Activated CD4-positive, alpha-beta T cell treated with anti-CD3 and anti-CD28 coated beads, Interleukin-2, amount 50 U/mL, for 16 hours (primary cell): Measurements from ENCODE around the gene PLS3.
"Not testable (repeated sequence)": the region's sequence is repeated elsewhere in the genome, so short reads cannot be mapped to it uniquely, and the experiment has no call there.

ENCODE experiments used
- DNase-seq: peaks from one replicate; pipeline ENCODE4 v3.0.0-alpha.2; 2020

PLS3 gene

DNA sequence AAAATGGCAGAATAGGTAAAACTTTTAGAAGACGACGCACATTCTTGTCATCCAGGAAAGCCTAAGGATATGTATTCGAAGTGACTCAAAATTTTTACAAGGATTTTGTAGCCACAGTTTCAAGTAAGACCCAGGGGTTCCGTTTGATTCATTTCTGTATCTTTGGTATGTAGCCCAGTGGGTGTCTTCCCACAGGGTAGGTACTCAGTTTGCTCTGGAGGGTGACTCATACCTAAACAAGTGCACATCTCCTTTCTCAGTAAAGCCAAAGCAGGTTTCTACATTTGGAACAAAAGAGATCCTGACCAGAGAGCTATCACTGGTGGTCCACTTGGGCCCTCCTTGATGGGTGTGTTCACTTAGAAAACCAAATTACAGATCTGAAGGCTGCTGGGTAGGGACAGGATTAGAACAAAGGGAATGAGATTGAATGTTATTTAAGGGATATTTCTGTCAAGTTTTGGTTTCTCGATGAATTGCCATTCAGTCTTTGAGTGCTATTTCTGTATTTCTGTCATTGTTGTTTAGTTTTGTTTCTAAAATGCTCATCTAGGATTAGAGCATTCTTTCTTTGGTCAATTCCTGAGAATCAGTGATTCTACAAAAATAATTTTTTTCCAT, 56.1 kb downstream of the PLS3 start:
- peak; percentile 82 for DNase-seq

DNA sequence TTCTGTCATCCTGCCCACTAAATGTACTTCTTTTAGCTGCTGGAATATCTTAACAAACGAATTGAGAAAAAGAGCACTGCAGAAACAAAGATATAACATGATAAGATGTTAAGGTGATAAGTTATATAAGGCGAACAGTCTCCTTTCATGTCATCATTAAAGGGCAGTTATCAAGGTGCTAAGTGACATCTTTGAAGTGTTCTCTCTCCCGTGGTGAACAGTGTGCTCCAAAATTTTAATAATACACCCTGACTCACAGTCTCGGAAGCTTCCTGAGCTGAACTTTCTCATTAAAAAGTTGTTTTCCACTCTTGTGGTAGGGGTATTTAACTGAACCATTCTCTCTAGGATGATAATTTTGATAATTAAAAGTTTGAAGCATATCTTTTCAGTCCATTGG, 61.6 kb downstream of the PLS3 start:
- DNase-seq, result no peak

DNA sequence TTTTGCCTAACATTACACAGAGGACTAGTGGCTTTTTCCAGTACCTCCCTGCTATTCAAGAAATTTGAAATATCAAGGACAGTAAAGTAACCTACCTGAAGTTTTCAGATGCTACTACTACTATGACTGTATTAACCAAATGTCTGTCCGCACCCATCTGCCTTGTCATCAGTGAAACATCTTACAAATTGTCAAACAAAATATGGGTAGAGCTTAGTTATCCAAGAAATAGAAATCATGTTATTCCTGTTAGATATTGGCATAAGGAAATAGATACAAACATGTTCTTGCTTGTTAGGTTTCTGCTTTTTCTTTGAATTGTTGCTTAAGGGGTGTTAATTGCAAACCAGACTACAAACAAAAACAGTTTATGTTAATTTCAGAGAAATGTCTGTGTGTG, 63.9 kb downstream of the PLS3 start:
- DNase-seq, result no peak

DNA sequence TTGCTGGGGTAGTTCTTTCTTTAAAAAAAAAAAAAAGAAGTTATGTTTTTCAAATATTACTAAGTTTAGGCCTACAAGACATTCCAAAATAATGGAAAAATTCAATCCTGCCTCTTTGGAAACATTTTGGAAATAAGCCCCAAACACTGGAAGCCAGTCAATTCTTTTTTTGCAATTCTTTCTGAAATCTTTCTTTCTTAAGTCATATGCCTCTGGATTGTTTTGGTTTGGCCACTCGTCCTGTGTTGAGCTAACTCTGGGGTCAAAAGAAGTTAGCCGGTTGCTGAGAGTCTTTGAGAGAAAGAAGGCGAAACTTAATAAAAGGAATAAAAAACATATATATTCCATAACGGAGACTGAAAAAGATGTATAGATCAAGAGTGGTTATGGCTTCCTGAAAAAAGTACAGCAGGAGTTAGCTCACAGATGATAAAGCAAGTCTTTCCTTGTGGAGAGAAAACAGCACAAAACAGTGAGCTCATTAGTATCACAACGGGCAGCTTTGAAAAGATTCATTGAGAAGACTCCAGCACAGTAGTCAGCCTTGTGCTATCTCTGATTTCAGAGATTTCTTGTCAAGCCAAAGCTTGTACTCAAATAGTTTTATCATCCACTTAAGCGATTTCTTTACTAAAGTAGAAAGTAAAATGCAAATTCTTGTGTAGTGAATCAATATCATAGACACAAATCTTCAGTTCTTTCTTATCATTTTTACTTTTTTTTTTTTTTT, 64.8 kb downstream of the PLS3 start:
- no peak for DNase-seq

DNA sequence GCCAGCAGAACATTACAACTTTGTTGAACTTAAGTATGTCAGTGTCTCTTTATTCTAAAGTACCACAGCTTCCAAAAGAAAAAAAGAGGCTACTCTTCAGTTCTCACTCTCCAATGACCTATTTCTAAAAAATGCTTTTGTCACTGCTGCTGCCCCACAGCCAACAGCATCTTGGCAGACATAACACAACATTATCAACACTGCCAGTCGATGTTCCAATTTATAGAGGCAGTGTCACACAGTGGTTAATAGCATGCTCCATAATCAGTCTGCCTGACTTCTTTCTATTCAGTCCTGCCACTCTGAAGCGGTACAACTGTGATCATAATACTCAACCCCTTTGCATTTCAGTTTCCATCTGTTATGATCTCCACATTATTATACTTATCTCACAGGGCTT, 69.2 kb downstream of the PLS3 start:
- DNase-seq, result no peak

DNA sequence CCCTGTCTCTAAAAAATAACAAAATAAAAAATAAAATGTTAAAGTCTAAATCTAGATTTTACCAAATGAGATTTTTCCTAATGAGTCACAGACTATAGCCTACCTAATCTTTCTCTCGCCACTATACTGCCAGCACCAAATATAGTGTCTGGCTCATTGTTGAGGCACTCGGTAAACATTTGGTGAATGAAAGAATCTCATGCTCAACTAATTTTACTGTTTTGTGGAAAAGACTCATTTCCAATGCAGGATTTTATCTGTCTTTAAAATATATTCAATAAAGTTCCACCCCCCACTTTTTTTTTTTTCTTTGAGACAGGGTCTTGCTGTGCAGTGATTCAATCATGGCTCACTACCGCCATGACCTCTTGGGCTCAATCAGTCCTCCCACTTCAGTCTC, 71.5 kb downstream of the PLS3 start:
- no peak for DNase-seq

DNA sequence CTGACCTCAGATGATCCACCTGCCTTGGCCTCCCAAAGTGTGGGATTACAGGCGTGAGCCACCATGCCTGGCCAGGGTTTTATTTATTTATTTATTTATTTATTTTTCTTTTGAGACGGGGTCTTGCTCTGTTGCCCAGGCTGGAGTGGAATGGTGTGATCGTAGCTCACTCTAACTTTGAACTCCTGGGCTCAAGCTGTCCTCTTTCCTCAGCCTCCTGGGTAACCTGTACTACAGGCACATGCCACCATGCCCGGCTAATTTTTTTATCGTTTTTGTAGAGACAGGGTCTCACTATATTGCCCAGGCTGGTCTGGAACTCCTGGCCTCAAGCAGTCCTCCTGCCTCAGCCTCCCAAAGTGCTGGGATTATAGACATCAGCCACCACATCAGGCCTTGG, 72.4 kb downstream of the PLS3 start:
- not testable (repeated sequence) for DNase-seq

DNA sequence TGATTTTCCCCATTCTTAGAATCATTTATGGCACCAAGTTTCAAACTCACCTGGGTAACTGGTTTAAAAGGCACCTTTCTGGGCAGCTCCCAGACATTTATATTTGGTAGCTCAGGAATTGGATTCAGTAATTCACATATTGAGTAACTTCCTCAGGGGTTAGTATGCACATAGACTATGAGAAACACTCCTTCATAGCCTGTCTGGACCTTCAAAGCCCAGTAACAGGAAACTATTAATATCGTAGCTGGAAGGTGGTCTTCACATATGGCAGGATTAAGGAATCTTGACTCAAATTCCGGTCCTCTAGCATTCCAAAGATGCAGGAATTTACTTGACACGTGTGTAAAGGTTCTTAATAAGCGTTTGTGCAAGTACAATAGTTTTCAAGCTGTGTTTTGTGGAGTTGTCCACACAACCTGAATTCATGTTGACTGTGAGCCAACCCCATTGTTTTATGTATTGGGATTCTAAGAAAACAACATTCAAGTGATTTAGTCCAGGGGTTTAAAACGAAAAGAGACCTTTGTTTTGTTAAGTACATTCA, 78.4 kb downstream of the PLS3 start:
- no peak for DNase-seq

DNA sequence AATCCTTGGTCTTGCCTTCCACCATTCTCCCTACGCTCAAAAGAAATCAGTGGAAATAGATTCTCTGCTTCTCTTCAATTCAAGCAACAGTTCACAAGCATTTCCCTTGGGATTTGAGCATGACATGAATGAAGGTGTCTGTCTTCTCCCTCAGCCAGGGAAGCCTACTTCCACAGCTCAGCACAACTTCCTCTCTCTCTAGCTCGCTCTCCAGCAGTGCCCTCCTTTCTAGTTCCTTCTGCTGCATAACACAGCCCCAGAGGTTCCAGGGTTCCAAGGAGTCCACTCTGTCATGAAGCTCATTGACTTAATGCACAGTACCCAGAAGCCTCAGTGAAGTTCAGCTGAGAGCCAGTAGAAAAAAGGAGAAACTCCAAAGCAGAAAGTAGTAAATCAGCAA, 81.3 kb downstream of the PLS3 start:
- DNase-seq, result no peak

DNA sequence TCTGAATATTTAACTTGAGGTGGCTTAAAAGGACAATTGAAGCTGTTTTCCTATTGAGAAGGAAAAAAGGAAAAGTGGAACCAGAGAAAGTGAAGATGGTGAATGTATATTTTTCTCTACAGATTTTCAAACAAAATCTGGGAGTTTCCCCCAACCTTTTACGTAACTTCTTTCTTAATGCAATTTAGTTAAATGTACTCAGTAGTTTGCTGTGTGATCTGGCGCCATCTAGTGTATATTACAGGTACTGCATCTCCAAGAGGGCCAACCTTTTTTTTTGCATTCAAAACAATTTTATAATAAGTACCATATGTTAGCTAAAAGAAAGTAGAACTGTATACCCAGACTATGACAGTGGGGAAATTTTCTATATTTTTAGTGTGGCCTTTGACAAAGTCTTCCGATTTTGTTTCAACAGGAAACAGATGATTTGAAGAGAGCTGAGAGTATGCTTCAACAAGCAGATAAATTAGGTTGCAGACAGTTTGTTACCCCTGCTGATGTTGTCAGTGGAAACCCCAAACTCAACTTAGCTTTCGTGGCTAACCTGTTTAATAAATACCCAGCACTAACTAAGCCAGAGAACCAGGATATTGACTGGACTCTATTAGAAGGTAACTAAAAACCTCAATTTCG, 82.0 kb downstream of the PLS3 start:
- peak; percentile 47 for DNase-seq

DNA sequence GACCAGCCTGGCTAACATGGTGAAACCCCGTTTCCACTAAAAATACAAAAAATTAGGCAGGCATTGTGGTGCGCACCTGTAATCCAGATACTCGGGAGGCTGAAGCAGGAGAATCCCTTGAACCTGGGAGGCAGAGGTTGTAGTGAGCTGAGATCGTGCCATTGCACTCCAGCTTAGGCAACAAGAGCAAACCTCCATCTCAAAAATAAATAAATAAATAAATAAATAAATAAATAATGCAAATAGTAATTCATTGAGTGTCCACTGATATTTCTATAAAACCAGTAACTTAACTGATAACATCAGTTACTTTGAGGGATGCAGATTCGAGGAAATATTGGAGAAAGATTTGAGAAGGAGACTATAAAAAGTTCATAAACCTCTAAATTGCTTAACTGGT, 83.4 kb downstream of the PLS3 start:
- DNase-seq, result not testable (repeated sequence)

DNA sequence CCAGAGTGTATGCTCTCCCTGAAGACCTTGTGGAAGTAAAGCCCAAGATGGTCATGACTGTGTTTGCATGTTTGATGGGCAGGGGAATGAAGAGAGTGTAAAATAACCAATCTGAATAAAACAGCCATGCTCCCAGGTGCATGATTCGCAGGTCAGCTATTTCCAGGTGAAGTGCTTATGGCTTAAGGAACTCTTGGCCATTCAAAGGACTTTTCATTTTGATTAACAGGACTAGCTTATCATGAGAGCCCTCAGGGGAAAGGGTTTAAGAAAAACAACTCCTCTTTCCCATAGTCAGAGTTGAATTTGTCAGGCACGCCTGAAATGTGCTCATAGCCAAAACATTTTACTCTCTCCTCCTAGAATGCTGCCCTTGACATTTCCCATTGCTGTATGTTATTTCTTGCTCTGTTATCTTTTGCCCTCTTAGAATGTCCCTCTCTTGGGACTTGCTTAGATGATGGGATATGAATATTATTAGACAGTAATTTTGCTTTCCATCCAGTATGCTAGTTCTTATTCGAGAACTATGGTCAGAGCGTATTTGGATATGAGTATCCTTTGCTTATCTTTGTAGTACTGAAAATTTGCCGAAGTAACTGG, 88.6 kb downstream of the PLS3 start:
- DNase-seq, result no peak

DNA sequence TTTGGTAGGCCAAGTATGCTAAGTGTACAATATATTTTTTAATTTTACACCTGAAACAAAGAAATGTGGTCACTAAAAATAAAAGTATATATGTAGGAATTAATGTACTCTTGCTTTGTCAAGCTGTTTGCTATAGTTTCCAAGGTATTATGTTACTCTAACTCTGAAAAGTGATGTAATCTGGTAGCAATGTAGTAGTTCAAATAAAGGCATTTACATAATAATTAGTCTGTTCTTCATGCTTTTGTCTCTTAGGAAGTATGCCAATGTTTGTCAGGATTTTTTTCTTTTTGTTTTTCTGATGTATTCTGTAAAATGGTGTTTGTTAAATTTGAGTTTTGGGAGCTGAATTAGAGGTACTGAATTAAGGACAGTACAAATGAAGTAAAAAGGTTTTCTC, 89.5 kb downstream of the PLS3 start:
- DNase-seq, result no peak

DNA sequence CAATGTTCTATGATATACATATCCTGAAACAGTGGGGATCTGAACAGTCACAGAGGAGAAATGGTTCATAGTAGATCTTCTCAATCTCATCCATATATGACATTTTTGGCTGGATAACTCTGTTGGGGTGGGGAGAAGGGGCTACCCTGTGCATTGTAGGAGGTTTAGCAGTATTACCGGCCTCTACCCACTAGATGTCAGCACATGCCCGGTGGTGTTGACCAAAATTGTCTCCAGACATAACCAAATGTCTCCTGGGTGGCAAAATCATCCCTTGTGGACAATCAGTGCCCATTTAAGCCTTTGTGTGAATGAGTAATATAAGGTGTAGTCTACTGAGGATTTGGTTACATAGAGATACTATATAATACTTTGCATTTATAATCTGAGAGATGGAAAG, 89.9 kb downstream of the PLS3 start:
- peak; percentile 42 for DNase-seq

DNA sequence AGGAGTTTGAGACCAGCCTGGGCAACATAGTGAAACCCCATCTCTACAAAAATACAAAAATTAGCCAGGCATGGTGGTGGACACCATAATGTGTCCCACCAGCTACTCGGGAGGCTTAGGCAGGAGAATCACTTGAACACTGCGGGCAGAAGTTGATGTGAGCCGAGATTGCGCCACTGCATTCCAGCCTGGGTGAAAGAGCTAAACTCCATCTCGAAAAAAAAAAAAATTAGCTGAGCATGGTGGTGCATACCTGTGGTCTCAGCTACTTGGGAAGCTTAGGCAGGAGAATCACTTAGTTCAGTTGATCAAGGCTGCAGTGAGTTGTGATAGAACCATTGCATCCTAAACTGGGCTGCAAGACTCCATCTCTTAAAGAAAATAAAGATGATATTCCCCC, 91.2 kb downstream of the PLS3 start:
- DNase-seq, result no peak

DNA sequence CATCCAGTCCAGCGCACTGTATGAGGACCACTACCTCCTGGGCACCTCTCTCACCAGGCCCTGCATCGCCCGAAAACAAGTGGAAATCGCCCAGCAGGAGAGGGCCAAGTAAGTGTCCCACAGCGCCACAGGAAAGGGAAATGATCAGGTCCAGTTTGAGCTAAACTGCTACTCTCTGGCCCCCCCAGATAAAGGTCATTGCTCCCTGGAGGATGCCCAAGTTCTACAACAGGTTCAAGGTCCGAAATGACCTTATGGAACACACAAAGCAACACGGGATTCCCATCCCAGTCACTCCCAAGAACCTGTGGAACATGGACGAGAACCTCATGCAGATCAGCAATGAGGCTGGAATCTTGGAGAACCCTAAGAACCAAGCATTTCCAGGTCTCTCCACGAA, 104.1 kb downstream of the PLS3 start:
- no peak for DNase-seq

DNA sequence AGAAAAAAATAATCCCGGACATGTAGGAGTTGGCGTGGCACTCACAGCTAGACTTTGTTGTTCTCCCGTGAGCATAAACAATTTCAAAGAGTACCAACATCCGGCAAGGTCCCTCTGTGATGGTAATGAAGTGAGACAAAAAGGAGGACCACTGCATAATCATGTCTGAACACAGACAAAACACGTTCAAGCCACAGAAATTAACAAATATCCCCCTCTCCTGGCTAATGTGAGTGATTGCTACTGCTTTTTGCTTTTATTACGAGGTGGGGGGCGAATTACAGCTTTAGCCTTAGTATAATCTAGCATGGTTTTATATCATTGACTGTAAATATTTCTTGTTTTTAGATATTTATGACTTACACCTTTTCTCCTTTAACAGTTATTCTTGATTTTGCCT, 118.5 kb downstream of the PLS3 start:
- DNase-seq, result no peak

DNA sequence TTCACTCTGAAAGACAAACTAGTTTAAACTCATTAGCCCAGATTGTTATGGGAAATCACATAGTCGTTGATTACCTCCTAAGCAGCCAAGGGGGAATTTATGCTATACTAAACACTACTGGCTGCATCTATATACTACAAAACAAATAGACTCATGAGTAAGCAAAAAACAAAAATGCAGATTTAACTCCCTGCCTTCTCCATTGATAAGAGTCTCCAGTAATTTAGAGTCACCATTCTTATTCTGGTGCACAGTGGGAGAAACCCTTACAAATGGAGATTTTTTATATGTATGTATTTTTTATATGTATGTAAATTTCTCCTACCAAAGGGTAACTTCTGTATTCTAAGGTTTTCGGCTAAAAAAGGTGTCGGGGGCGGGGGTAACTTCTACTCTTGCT, 126.6 kb downstream of the PLS3 start:
- DNase-seq, result no peak

DNA sequence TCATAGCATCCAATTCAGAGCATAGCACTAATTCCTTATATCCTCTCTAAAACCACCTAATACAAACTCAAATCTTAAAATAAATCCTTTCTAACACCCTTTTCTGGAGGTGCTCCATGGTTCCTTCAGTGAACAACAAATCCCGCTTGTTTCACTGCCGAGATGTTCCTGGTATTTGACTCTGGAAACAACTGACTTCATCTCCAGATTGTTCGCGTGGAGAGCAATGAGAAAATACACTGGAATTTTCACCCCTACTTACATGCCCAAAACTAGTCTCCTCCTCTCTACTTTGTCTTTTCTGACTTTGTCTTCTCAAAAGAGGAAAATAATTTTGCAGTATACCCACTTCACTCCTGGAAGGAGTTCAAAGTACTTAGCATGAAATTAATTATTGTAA, 129.0 kb downstream of the PLS3 start:
- DNase-seq, result no peak

DNA sequence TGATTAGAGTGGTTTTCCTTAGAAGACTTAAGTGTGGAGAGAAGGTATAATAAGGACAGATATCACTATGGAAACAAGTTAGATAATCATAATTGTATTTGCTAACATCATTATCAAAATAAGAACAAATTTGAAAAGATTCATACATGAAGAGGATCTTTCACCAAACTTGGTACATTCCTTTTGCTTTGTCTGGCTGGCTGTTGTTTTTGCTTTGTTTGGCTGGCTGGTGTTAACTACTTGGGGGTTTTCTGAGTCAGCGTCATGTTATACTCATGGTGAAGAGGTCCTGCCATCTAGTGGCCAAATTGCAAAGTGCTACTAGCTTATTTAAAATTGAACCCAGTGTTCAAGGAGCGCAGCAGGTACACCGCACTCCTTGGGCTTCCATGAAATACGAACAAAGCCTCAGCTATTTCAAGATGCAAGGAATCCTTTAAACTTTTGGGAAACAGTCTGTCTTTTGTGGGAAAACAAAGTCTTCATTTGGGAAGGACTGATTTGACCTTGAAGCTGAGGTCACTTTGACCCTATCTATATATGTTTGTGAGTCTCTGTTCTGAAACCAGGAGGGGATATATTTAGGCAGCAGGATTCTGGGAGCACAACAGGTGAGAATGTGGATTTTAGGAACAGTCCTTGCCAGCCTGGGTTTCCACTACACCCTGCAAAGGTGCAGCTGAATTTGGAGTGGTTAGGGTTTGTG, 129.7 kb downstream of the PLS3 start:
- DNase-seq, result peak; percentile 70

DNA sequence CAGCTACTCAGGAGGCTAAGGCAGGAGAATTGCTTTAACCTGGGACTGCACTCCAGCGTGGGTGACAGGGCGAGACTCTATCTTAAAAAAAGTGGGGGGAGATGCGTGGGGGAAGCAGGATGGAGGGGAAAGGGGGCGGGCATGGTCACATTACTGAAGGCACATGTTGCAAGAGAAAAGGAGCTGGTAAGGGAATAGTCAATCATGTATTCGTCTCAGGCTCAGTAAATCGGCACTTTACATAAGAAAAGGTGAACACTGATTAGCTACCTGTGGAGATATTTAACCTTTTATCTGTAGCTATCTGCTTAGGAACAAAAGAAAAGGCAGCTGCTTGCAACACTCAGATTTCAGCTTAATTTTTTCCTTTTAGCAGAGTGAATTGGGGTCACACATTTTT, 132.5 kb downstream of the PLS3 start:
- no peak for DNase-seq

DNA sequence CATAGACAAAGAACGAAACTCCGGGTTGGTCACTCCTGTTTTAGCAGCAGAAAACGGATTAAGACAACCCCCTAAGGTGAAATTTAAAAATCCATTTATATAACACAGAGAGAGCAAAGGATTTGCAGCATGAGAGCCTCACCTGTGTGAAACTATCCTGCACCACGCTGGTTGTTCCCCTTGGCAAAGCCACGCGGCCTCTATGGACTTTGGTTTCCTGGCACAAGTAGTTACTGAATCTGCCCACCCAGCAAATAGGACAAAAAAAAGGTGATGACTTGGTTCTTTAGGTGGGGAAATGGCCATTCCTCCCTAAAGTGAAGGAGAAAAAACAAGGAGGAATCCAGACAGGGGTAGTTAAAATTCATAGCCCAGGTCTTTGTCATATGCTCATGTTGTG, 133.1 kb downstream of the PLS3 start:
- no peak for DNase-seq

DNA sequence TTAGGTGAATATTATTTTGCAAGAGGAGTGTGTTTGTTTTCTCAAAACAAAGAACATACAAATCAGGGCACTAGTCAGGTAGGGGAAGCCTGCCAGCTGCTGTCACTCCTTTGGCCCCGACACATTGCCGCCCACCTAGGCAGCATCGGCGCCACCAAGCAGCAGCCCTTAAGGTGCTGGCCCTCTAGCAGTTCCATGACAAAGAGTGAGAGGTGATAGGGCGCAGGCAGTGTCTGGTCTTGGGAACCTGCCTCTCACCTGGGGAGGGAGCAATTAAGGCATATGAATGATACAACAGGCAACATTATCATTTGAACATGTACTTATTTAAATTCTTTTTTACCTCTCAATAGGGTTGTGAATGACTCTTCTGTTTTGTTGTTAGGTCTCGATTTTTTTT, 135.1 kb downstream of the PLS3 start:
- DNase-seq, result no peak
